PC-3 (cell line): ENCODE data around the gene RAB5IF. TPM values are rescaled to one million over a fixed set of nuclear protein-coding genes. Genes with fewer than 3 reads are reported as not detected.

ENCODE experiments used
- ATAC-seq: fragments of 200-7000 bp; cut with Tn5 transposase; 2 replicates; pipeline ENCODE4 v1.9.1; 2020; ENCODE audit warnings: mild to moderate bottlenecking, moderate library complexity
- BruUV-seq: library from RNA; stranded (reverse); fragments of 400-500 nt; replicated peaks from 2 replicates; lab custom pipeline; 2021; lab: Mats Ljungman, UMichigan
- CTCF ChIA-PET: fragments of 300-600 bp; sonication (Branson Sonifier 250); formaldehyde crosslinking; loops from one replicate; lab custom pipeline; 2022; ENCODE audit warnings: antibody characterized with exemption; lab: Charles Lee
- POLR2A ChIA-PET: fragments of 300-600 bp; sonication (Branson Sonifier 250); formaldehyde crosslinking; loops from one replicate; lab custom pipeline; 2022; ENCODE audit warnings: antibody characterized with exemption; ENCODE audit not compliant: unreplicated experiment; lab: Charles Lee
- DNase-seq: peaks from one replicate; pipeline ENCODE4 v3.0.0-alpha.2; 2015
- H2AFZ ChIP-seq: fragments of 300-600 bp; sonication (generic); 2 replicates; pipeline ENCODE4 v1.6.0; 2016; ENCODE audit warnings: antibody characterized with exemption, low read length
- H3F3A ChIP-seq: fragments of 300-600 bp; sonication (generic); one replicate; pipeline ENCODE4 v1.6.0; 2017; ENCODE audit warnings: antibody characterized with exemption, low read length, control low read depth, mild to moderate bottlenecking; ENCODE audit not compliant: unreplicated experiment
- H3K27ac ChIP-seq: fragments of 300-600 bp; sonication (generic); 2 replicates; pipeline ENCODE4 v1.5.1; 2016; ENCODE audit warnings: mild to moderate bottlenecking, low read length
- H3K27me3 ChIP-seq: fragments of 300-600 bp; sonication (generic); 2 replicates; pipeline ENCODE4 v1.6.1; 2016; ENCODE audit warnings: low read length, mixed read lengths
- H3K36me3 ChIP-seq: fragments of 300-600 bp; sonication (generic); 2 replicates; pipeline ENCODE4 v1.6.1; 2016; ENCODE audit warnings: low read depth, mixed run types, low read length, mixed read lengths
- H3K4me1 ChIP-seq: fragments of 300-600 bp; sonication (generic); 2 replicates; pipeline ENCODE4 v1.5.1; 2016; ENCODE audit warnings: low read length; ENCODE audit not compliant: insufficient read depth
- H3K4me2 ChIP-seq: fragments of 300-600 bp; sonication (generic); 2 replicates; pipeline ENCODE4 v1.6.0; 2016; ENCODE audit warnings: low read length
- H3K4me3 ChIP-seq: fragments of 300-600 bp; sonication (generic); 2 replicates; pipeline ENCODE4 v1.5.1; 2016; ENCODE audit warnings: mild to moderate bottlenecking, low read length, mixed read lengths
- H3K79me2 ChIP-seq: fragments of 300-600 bp; sonication (generic); 2 replicates; pipeline ENCODE4 v1.6.1; 2017; ENCODE audit warnings: low read length, mixed read lengths
- H3K9ac ChIP-seq: fragments of 300-600 bp; sonication (generic); 2 replicates; pipeline ENCODE4 v1.6.0; 2016; ENCODE audit warnings: mild to moderate bottlenecking, low read length
- H3K9me2 ChIP-seq: fragments of 300-600 bp; sonication (generic); replicated peaks from 2 replicates; pipeline ENCODE4 v1.6.1; 2016; ENCODE audit warnings: mixed run types, low read length, mixed read lengths
- H3K9me3 ChIP-seq: fragments of 300-600 bp; sonication (generic); 2 replicates; pipeline ENCODE4 v1.6.1; 2016; ENCODE audit warnings: low read length, mixed read lengths
- H4K20me1 ChIP-seq: fragments of 300-600 bp; sonication (generic); 2 replicates; pipeline ENCODE4 v1.6.1; 2016; ENCODE audit warnings: low read length, mixed read lengths
- CTCF ChIP-seq: fragments of 300-600 bp; sonication (generic); conservative IDR thresholded peaks from 2 replicates; pipeline ENCODE4 v1.5.1; 2017; ENCODE audit warnings: antibody characterized with exemption, low read depth, mild to moderate bottlenecking, low read length
- EZH2 ChIP-seq: fragments of 300-600 bp; sonication (generic); IDR thresholded peaks from one replicate; pipeline ENCODE4 v1.6.1; 2017; ENCODE audit warnings: antibody characterized with exemption, mild to moderate bottlenecking, low read length; ENCODE audit not compliant: unreplicated experiment
- EZH2phosphoT487 ChIP-seq: fragments of 300-600 bp; sonication (generic); IDR thresholded peaks from 2 replicates; pipeline ENCODE4 v1.6.1; 2018; ENCODE audit warnings: mild to moderate bottlenecking, antibody characterized with exemption, low read length, borderline replicate concordance
- intact Hi-C: fragments of 100-400 bp; cut with micrococcal nuclease; formaldehyde crosslinking; loops from 2 replicates; pipeline ENCODE4 v1.9.0; 2023
- total RNA-seq: library from RNA; depleted of rRNA; stranded (reverse); fragments of >200 nt; gene quantifications from 2 replicates; pipeline ENCODE4 v1.2.3, GENCODE V29; 2014

Gene RAB5IF
- total RNA-seq, 1 experiment from 2014 or later, result 217 TPM

- ATAC-seq (no peak), DNase-seq (no peak)
- intact Hi-C loops, result no loop called here
- Histone ChIP-seq H3K4me2 (no peak overlapping the region), H3K4me3 (no peak overlapping the region), H3K27ac (no peak overlapping the region), H3K79me2 (no peaks in the 10 kb centered on the region), H3F3A (no peaks in the 10 kb centered on the region), H2AFZ (no peak overlapping the region), H3K9ac (no peak overlapping the region), H4K20me1 (no peaks in the 10 kb centered on the region), H3K9me3 (no peaks in the 10 kb centered on the region), H3K4me1 (peaks cover 9% of the 10 kb centered on the region), H3K27me3 (no peaks in the 10 kb centered on the region), H3K36me3 (no peaks in the 10 kb centered on the region), H3K9me2 (no peaks in the 10 kb centered on the region)
- BruUV-seq, result no TSS peak
- ChIA-PET POLR2A (no interaction called here), CTCF (no interaction called here)
- TF ChIP-seq CTCF (no peak), EZH2phosphoT487 (no peak), EZH2 (no peak)
Measured at GRCh38 chr20:36647196-36648121, 41.9 kb downstream of the RAB5IF start.

- Histone ChIP-seq H3K9me3 (no peaks in the 10 kb centered on the region), H3K4me2 (no peak overlapping the region), H3K4me3 (no peak overlapping the region), H4K20me1 (no peaks in the 10 kb centered on the region), H3K27ac (no peak overlapping the region), H3K79me2 (no peaks in the 10 kb centered on the region), H2AFZ (no peak overlapping the region), H3F3A (no peaks in the 10 kb centered on the region), H3K4me1 (no peaks in the 10 kb centered on the region), H3K27me3 (no peaks in the 10 kb centered on the region), H3K36me3 (peaks cover 8% of the 10 kb centered on the region), H3K9ac (no peak overlapping the region), H3K9me2 (no peaks in the 10 kb centered on the region)
- ChIA-PET POLR2A (no interaction called here), CTCF (no interaction called here)
- no peak for TF ChIP-seq CTCF
- no peak for TF ChIP-seq EZH2phosphoT487
- TF ChIP-seq EZH2, result no peak
- no TSS peak for BruUV-seq
- intact Hi-C loops, result no loop called here
- DNase-seq (no peak), ATAC-seq (no peak)
Measured at GRCh38 chr20:36653456-36653855, 47.9 kb downstream of the RAB5IF start.

GRCh38 chr20:36654506-36654905, 48.9 kb downstream of the RAB5IF start:
- no peaks in the 10 kb centered on the region for H3K27me3 ChIP-seq
- no peaks in the 10 kb centered on the region for H3F3A ChIP-seq
- no peaks in the 10 kb centered on the region for H4K20me1 ChIP-seq
- H2AFZ ChIP-seq, result no peak overlapping the region
- no peak overlapping the region for H3K9ac ChIP-seq
- no peak overlapping the region for H3K4me3 ChIP-seq
- POLR2A ChIA-PET, result interaction anchor here (0.5 kb wide), 1 partner anchor 56 kb away, joined by 3 read pairs; no protein-coding TSS in a partner anchor
- no peaks in the 10 kb centered on the region for H3K9me3 ChIP-seq
- H3K27ac ChIP-seq, result no peak overlapping the region
- no peak for TF ChIP-seq CTCF
- TF ChIP-seq EZH2, result no peak
- no peak for TF ChIP-seq EZH2phosphoT487
- H3K4me2 ChIP-seq, result no peak overlapping the region
- peaks cover 8% of the 10 kb centered on the region for H3K36me3 ChIP-seq
- intact Hi-C loops, result no loop called here
- CTCF ChIA-PET, result no interaction called here
- ATAC-seq (no peak), DNase-seq (no peak)
- H3K4me1 ChIP-seq, result no peaks in the 10 kb centered on the region
- H3K79me2 ChIP-seq, result no peaks in the 10 kb centered on the region
- BruUV-seq, result no TSS peak
- H3K9me2 ChIP-seq, result no peaks in the 10 kb centered on the region
